WTC11 (cell line): ENCODE data around the gene N4BP2L2.

ENCODE experiments used
- CTCF ChIP-seq: fragments of 200-600 bp; IDR thresholded peaks from 2 replicates; pipeline ENCODE4 v1.8.0; 2022; ENCODE audit warnings: antibody characterized with exemption
- ETV6 ChIP-seq: sonication (generic); formaldehyde crosslinking; IDR thresholded peaks from 2 replicates; pipeline ENCODE4 v1.8.1; 2022; ENCODE audit warnings: mild to moderate bottlenecking, missing genetic modification reagents

DNA sequence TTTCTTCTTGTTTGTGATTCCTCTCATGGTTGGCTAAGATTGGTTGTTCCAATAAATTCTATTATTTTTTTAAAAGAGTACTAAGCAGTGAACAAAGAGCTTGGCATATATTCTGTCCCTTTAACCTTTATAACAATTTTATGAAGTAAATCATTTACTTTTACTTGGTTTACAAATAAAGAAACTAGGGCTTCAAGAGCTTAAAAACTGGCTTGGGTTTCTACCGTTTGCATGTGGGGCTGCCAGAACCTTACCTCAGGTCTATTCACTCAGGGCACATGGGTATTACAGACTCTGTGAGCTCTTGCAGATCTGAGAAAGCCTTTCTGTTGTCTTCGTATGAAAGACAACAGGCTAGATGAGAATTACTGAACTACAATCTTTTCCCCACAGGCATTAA, 124.0 kb downstream of the N4BP2L2 start:
- TF ChIP-seq CTCF = no peak
- TF ChIP-seq ETV6 = no peak
